CD4-positive, alpha-beta T cell treated with Interleukin-12 subunit alpha and Interleukin-12 subunit beta, for 1 hour (primary cell): ENCODE measurements around the gene ABCC10.
"Not testable (repeated sequence)": the region's sequence is repeated elsewhere in the genome, so short reads cannot be mapped to it uniquely, and the experiment has no call there.

Source experiments
- DNase-seq: peaks from one replicate; pipeline ENCODE4 v3.0.0-alpha.2; 2020

Gene ABCC10

GRCh38 chr6:43476746-43477145, 49.4 kb downstream of the ABCC10 start:
- no peak for DNase-seq

- peak; percentile 96 for DNase-seq
Measured at GRCh38 chr6:43477235-43478007, 50.1 kb downstream of the ABCC10 start, which contains the start of gene TJAP1. TSS of gene TJAP1 (plus strand) at chr6:43477570. CDS start at chr6:43499002, 21,432 bp downstream.

GRCh38 chr6:43478008-43478372, 50.6 kb downstream of the ABCC10 start:
- peak; percentile 12 for DNase-seq

- DNase-seq = no peak
Measured at GRCh38 chr6:43481075-43481474, 53.7 kb downstream of the ABCC10 start.

- DNase-seq = no peak
Measured at GRCh38 chr6:43481591-43482236, 54.4 kb downstream of the ABCC10 start.

- DNase-seq = no peak
Measured at GRCh38 chr6:43488667-43489276, 61.4 kb downstream of the ABCC10 start.

- DNase-seq = no peak
Measured at GRCh38 chr6:43489277-43490072, 62.1 kb downstream of the ABCC10 start.

- DNase-seq = no peak
Measured at GRCh38 chr6:43490523-43490939, 63.2 kb downstream of the ABCC10 start.

GRCh38 chr6:43491750-43492661, 64.7 kb downstream of the ABCC10 start:
- DNase-seq = no peak

GRCh38 chr6:43492673-43493072, 65.3 kb downstream of the ABCC10 start:
- DNase-seq = no peak

- DNase-seq = no peak
Measured at GRCh38 chr6:43493230-43493629, 65.9 kb downstream of the ABCC10 start.

GRCh38 chr6:43493833-43494232, 66.5 kb downstream of the ABCC10 start:
- no peak for DNase-seq

GRCh38 chr6:43494321-43494720, 67.0 kb downstream of the ABCC10 start:
- DNase-seq = no peak

- no peak for DNase-seq
Measured at GRCh38 chr6:43494766-43495165, 67.4 kb downstream of the ABCC10 start.

GRCh38 chr6:43495409-43495941, 68.1 kb downstream of the ABCC10 start:
- DNase-seq = peak; percentile 51

GRCh38 chr6:43496370-43497128, 69.2 kb downstream of the ABCC10 start:
- peak; percentile 26 for DNase-seq

- DNase-seq = no peak
Measured at GRCh38 chr6:43497129-43497396, 69.7 kb downstream of the ABCC10 start.

GRCh38 chr6:43497689-43498088, 70.3 kb downstream of the ABCC10 start:
- DNase-seq = no peak

- DNase-seq = not testable (repeated sequence)
Measured at GRCh38 chr6:43498291-43498690, 71.0 kb downstream of the ABCC10 start.

GRCh38 chr6:43499028-43499815, 71.9 kb downstream of the ABCC10 start:
- no peak for DNase-seq
